H1 (cell line): Measurements from ENCODE around the gene GIMD1. TPM values are rescaled to one million over a fixed set of nuclear protein-coding genes. Genes with fewer than 3 reads are reported as not detected.

ENCODE experiments used
- CTCF ChIA-PET: fragments of 300-600 bp; sonication (Branson Sonifier 250); formaldehyde crosslinking; loops from one replicate; lab custom pipeline; 2021; ENCODE audit not compliant: partially characterized antibody; lab: Charles Lee
- POLR2A ChIA-PET: fragments of 300-600 bp; sonication (Branson Sonifier 250); formaldehyde crosslinking; loops from one replicate; lab custom pipeline; 2021; ENCODE audit warnings: inconsistent platforms; ENCODE audit not compliant: partially characterized antibody; lab: Charles Lee
- DNase-seq, 2 experiments: peaks; one replicate each; pipeline versions ENCODE4 v3.0.0 to v3.0.0-alpha.2; 2010 to 2022; ENCODE audit warnings: low spot score in 2 of 2, low read depth in 1 of 2, mixed read lengths in 1 of 2
- FAIRE-seq: peaks from 2 replicates; lab custom pipeline; 2011; peaks lifted over from hg19 to GRCh38; lab: Jason Lieb, UNC
- H2AFZ ChIP-seq: 2 replicates; pipeline ENCODE4 v1.8.1; 2012; ENCODE audit warnings: low read length, inconsistent platforms
- H2AK5ac ChIP-seq: 2 replicates; pipeline ENCODE4 v1.6.1; 2013; ENCODE audit warnings: low read depth, low read length
- H2BK120ac ChIP-seq: replicated peaks from 2 replicates; pipeline ENCODE3; 2013; ENCODE audit warnings: low read depth, low read length, inconsistent platforms
- H2BK12ac ChIP-seq: 2 replicates; pipeline ENCODE4 v1.6.1; 2013; ENCODE audit warnings: low read depth, low read length
- H2BK15ac ChIP-seq: 2 replicates; pipeline ENCODE4 v1.6.1; 2013; ENCODE audit warnings: low read length
- H2BK20ac ChIP-seq: 2 replicates; pipeline ENCODE4 v1.6.1; 2013; ENCODE audit warnings: low read length
- H2BK5ac ChIP-seq: 2 replicates; pipeline ENCODE4 v1.6.1; 2013; ENCODE audit warnings: low read depth, low read length
- H3K14ac ChIP-seq: 2 replicates; pipeline ENCODE4 v1.6.1; 2013; ENCODE audit warnings: inconsistent platforms; ENCODE audit not compliant: insufficient read length
- H3K18ac ChIP-seq: 2 replicates; pipeline ENCODE4 v1.6.1; 2013; ENCODE audit warnings: low read length; ENCODE audit errors: extremely low read depth
- H3K23ac ChIP-seq: 2 replicates; pipeline ENCODE4 v1.6.1; 2013; ENCODE audit warnings: inconsistent platforms; ENCODE audit not compliant: insufficient read length
- H3K23me2 ChIP-seq: 2 replicates; pipeline ENCODE4 v1.6.1; 2013; ENCODE audit warnings: low read depth, low read length
- H3K27ac ChIP-seq: 2 replicates; pipeline ENCODE4 v1.6.1; 2011; ENCODE audit warnings: low read depth, low read length, inconsistent platforms
- H3K27me3 ChIP-seq, 4 experiments: replicated peaks in 1 of 4; 1 replicate in 1 of 4; 2 replicates in 3 of 4; pipeline versions ENCODE4 v1.6.1 to v1.8.1; 2011 to 2013; ENCODE audit warnings: low read length in 3 of 4, mild to moderate bottlenecking in 3 of 4, inconsistent platforms in 2 of 4, mixed read lengths in 2 of 4, moderate library complexity in 1 of 4; ENCODE audit not compliant: control insufficient read depth in 3 of 4, insufficient read depth in 3 of 4; ENCODE audit errors: extremely low read depth in 1 of 4
- H3K36me3 ChIP-seq, 4 experiments: 2 replicates each; pipeline versions ENCODE4 v1.6.1 to v1.8.1; 2011 to 2013; ENCODE audit warnings: mild to moderate bottlenecking in 4 of 4, low read length in 3 of 4, moderate library complexity in 2 of 4, control low read depth in 1 of 4, inconsistent platforms in 1 of 4; ENCODE audit not compliant: insufficient read depth in 4 of 4, control insufficient read depth in 2 of 4
- H3K4ac ChIP-seq: replicated peaks from 2 replicates; pipeline ENCODE3; 2013; ENCODE audit warnings: low read length, low read depth, mixed read lengths, inconsistent platforms; ENCODE audit not compliant: insufficient read length
- H3K4me1 ChIP-seq, 4 experiments: replicated peaks in 1 of 4; 1 replicate in 1 of 4; 2 replicates in 3 of 4; pipeline versions ENCODE4 v1.6.1 to v1.8.1; 2011 to 2013; ENCODE audit warnings: low read length in 3 of 4, inconsistent platforms in 2 of 4, mixed read lengths in 1 of 4; ENCODE audit not compliant: insufficient read depth in 4 of 4, control insufficient read depth in 3 of 4
- H3K4me2 ChIP-seq, 2 experiments: 2 replicates each; pipeline versions ENCODE4 v1.6.1 to v1.8.1; 2011 to 2013; ENCODE audit warnings: low read depth in 2 of 2, low read length in 2 of 2, control low read depth in 1 of 2, inconsistent platforms in 1 of 2, mild to moderate bottlenecking in 1 of 2; ENCODE audit not compliant: insufficient read depth in 1 of 2
- H3K4me3 ChIP-seq, 4 experiments: fragments of 200-600, 300-600 bp in 1 of 4; sonication (generic), shearing (Covaris generic), sonication (Bioruptor Twin) in 1 of 4; 2 replicates each; pipeline versions ENCODE4 v1.5.1 to v1.8.1; 2011 to 2016; ENCODE audit warnings: low read length in 4 of 4, low read depth in 3 of 4, control low read depth in 2 of 4, inconsistent platforms in 2 of 4, mild to moderate bottlenecking in 2 of 4, mixed read lengths in 1 of 4, moderate library complexity in 1 of 4; ENCODE audit not compliant: insufficient read depth in 2 of 4; ENCODE audit errors: extremely low read depth in 1 of 4
- H3K56ac ChIP-seq: replicated peaks from 2 replicates; pipeline ENCODE3; 2013; ENCODE audit warnings: low read depth, mild to moderate bottlenecking, mixed read lengths, low read length, inconsistent platforms; ENCODE audit not compliant: insufficient read length
- H3K79me1 ChIP-seq: 2 replicates; pipeline ENCODE4 v1.6.1; 2013; ENCODE audit warnings: low read depth, low read length, control low read depth
- H3K79me2 ChIP-seq, 2 experiments: 2 replicates each; pipeline versions ENCODE4 v1.6.1 to v1.8.1; 2012 to 2013; ENCODE audit warnings: low read length in 2 of 2, mild to moderate bottlenecking in 2 of 2, inconsistent platforms in 1 of 2; ENCODE audit not compliant: insufficient read depth in 2 of 2, control insufficient read depth in 1 of 2
- H3K9ac ChIP-seq, 4 experiments: replicated peaks in 1 of 4; 1 replicate in 1 of 4; 2 replicates in 3 of 4; pipeline versions ENCODE4 v1.6.1 to v1.8.1; 2011 to 2013; ENCODE audit warnings: low read depth in 3 of 4, low read length in 3 of 4, control low read depth in 2 of 4, mild to moderate bottlenecking in 2 of 4, moderate library complexity in 2 of 4, inconsistent platforms in 1 of 4; ENCODE audit errors: extremely low read depth in 1 of 4
- H3K9me3 ChIP-seq, 2 experiments: 2 replicates each; pipeline versions ENCODE4 v1.6.1 to v1.8.1; 2012 to 2013; ENCODE audit warnings: mild to moderate bottlenecking in 2 of 2, moderate library complexity in 2 of 2, control low read depth in 1 of 2, inconsistent platforms in 1 of 2, low read depth in 1 of 2, low read length in 1 of 2, mixed read lengths in 1 of 2; ENCODE audit not compliant: insufficient read depth in 2 of 2
- H4K20me1 ChIP-seq, 2 experiments: replicated peaks in 1 of 2; 2 replicates each; pipeline versions ENCODE3 to v1.8.1; 2011 to 2013; ENCODE audit warnings: inconsistent platforms in 2 of 2, low read length in 2 of 2, mild to moderate bottlenecking in 1 of 2; ENCODE audit not compliant: insufficient read depth in 2 of 2, control insufficient read depth in 1 of 2
- H4K5ac ChIP-seq: 2 replicates; pipeline ENCODE4 v1.6.1; 2013; ENCODE audit warnings: low read length, low read depth, mixed read lengths, inconsistent platforms; ENCODE audit not compliant: insufficient read length
- H4K8ac ChIP-seq: 2 replicates; pipeline ENCODE4 v1.8.0; 2013; ENCODE audit warnings: mild to moderate bottlenecking, moderate library complexity, low read length, inconsistent platforms; ENCODE audit not compliant: insufficient read depth; ENCODE audit errors: extremely low read depth
- H4K91ac ChIP-seq: replicated peaks from 2 replicates; pipeline ENCODE3; 2013; ENCODE audit warnings: low read length, mixed read lengths, inconsistent platforms; ENCODE audit not compliant: insufficient read length
- HDAC2 ChIP-seq, 2 experiments: fragments of 300-600 bp in 1 of 2; sonication (generic) in 1 of 2; IDR thresholded peaks; 2 replicates each; pipeline ENCODE4 v1.6.1; 2011 to 2012; ENCODE audit warnings: low read depth in 2 of 2, low read length in 2 of 2, mild to moderate bottlenecking in 2 of 2, moderate library complexity in 2 of 2, borderline replicate concordance in 1 of 2, inconsistent platforms in 1 of 2
- KDM4A ChIP-seq: IDR thresholded peaks from one replicate; pipeline ENCODE4 v1.7.1; 2012; ENCODE audit warnings: low read depth, mild to moderate bottlenecking, moderate library complexity, low read length, inconsistent platforms; ENCODE audit not compliant: severe bottlenecking
- KDM5A ChIP-seq: fragments of 200-600 bp; IDR thresholded peaks from 2 replicates; pipeline ENCODE4 v1.7.1; 2012; ENCODE audit warnings: mild to moderate bottlenecking, low read length, inconsistent platforms, mixed read lengths
- PHF8 ChIP-seq: fragments of 200-600 bp; sonication (generic); conservative IDR thresholded peaks from 2 replicates; pipeline ENCODE4 v1.7.1; 2012; ENCODE audit warnings: low read depth, mild to moderate bottlenecking, inconsistent platforms, low read length, moderate library complexity
- RFX5 ChIP-seq: IDR thresholded peaks from 2 replicates; pipeline ENCODE4 v1.6.1; 2011; ENCODE audit warnings: low read depth, low read length, improper control_type of control experiment, borderline replicate concordance
- RXRA ChIP-seq: IDR thresholded peaks from 2 replicates; pipeline ENCODE4 v1.6.1; 2011; ENCODE audit warnings: low read depth, mild to moderate bottlenecking, low read length, moderate library complexity; ENCODE audit not compliant: insufficient read depth
- SP4 ChIP-seq: IDR thresholded peaks from 2 replicates; pipeline ENCODE4 v1.6.1; 2012; ENCODE audit warnings: low read length, inconsistent platforms
- SUZ12 ChIP-seq: fragments of 200-600 bp; sonication (generic); IDR thresholded peaks from 2 replicates; pipeline ENCODE4 v1.6.1; 2012; ENCODE audit warnings: mild to moderate bottlenecking, inconsistent platforms, low read length, moderate library complexity, mixed read lengths
- TAF1 ChIP-seq: IDR thresholded peaks from 2 replicates; pipeline ENCODE4 v1.6.1; 2011; ENCODE audit warnings: mild to moderate bottlenecking, low read depth, low read length
- TAF7 ChIP-seq: optimal IDR thresholded peaks from 2 replicates; pipeline ENCODE3; 2011; ENCODE audit warnings: low read depth, mild to moderate bottlenecking, inconsistent platforms, low read length, moderate library complexity, borderline replicate concordance
- TBP ChIP-seq: IDR thresholded peaks from 2 replicates; pipeline ENCODE4 v1.6.1; 2011; ENCODE audit warnings: low read depth, low read length, improper control_type of control experiment
- TCF12 ChIP-seq: IDR thresholded peaks from 2 replicates; pipeline ENCODE4 v1.6.1; 2011; ENCODE audit warnings: low read depth, mild to moderate bottlenecking, low read length
- YY1 ChIP-seq: IDR thresholded peaks from 2 replicates; pipeline ENCODE4 v1.6.1; 2011; ENCODE audit warnings: low read depth, mild to moderate bottlenecking, low read length
- WGBS, 2 experiments: shearing (Covaris generic) in 1 of 2; methylation state at CpG; one replicate each; pipeline versions ENCODE4 v1.1.6 to v1.1.7; 2013 to 2015; ENCODE audit warnings: low lambda C conversion rate in 2 of 2, mixed read lengths in 2 of 2, inconsistent platforms in 1 of 2, low coverage in 1 of 2, missing lambda C conversion rate in 1 of 2; ENCODE audit not compliant: insufficient replicate concordance in 2 of 2, insufficient coverage in 1 of 2, insufficient read length in 1 of 2; ENCODE audit errors: extremely low coverage in 1 of 2, missing lambda C conversion rate in 1 of 2; 5-methylcytosine and 5-hydroxymethylcytosine counted together
- polyA plus RNA-seq, 7 experiments: library from polyadenylated mRNA; depleted of rRNA in 3 of 7; stranded (reverse) in 5 of 7; unstranded in 2 of 7; fragments of >200 nt in 5 of 7; fragments of 200-250 nt in 2 of 7; gene quantifications; 1 replicate in 5 of 7; 2 replicates in 1 of 7; 4 replicates in 1 of 7; pipeline versions ENCODE4 v1.2.1 to v1.2.3, GENCODE V29; 2011 to 2013; ENCODE audit warnings: missing spikeins in 2 of 7, mixed read lengths in 2 of 7
- total RNA-seq: library from RNA; stranded (reverse); fragmentation: NEBNext Ultra II Directional; extraction: Animal tissue kit (Norgen Biotek cat#: 25700); gene quantifications from 2 replicates; pipeline ENCODE4 v1.2.1, GENCODE V29; 2021

The GIMD1 gene
- total and polyA plus RNA-seq, 2 of the 8 experiments (the other 6 are each of a cell fraction or from before 2014, with no cell fraction given), result not detected

DNA sequence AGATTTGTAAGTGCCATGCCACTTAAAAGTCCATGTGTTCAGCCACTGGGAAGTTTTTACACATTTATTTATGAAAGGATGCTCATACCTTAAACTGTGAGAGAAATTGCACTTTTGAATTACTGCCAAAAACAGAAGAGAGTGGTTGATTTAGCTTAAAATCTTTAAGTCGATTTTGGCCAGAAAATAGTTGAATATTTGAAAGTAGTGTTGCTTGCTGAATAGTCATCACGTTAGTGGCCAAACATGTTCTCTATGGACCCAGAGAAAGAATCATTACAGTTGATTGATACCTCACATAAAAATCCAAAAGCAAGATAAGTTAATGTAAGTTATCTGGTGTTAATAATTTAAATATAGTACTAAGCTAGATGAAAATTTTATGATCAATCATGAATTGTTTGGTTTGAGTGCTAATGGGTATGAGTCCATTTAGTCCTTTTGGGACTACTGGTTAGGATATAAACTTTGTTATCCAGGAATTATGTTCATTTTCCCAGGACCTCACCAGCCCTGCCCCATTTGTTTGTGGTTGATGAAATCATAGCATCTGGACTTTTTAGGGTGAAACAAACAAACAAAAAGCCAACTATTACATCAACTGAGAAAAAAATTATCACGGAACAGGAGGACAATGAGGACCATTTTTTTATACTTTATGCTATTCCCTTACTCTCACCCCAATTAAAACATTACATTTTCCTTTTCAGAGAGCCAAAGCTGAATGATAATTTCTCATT is 6.3 kb downstream of the GIMD1 start:
- no peak overlapping the region for H2AK5ac ChIP-seq
- H3K9me3 ChIP-seq, result no peaks in the 10 kb centered on the region
- H3K36me3 ChIP-seq, result no peaks in the 10 kb centered on the region
- ChIA-PET CTCF (no interaction called here), POLR2A (no interaction called here)
- no peak overlapping the region for H4K5ac ChIP-seq
- no peaks in the 10 kb centered on the region for H3K79me2 ChIP-seq
- H3K79me1 ChIP-seq, result no peaks in the 10 kb centered on the region
- H3K9ac ChIP-seq, result no peak overlapping the region
- no peak overlapping the region for H2BK15ac ChIP-seq
- no peak overlapping the region for H3K56ac ChIP-seq
- no peak overlapping the region for H2BK20ac ChIP-seq
- H2BK120ac ChIP-seq, result no peak overlapping the region
- no peak overlapping the region for H3K14ac ChIP-seq
- DNase-seq, result no peak
- no peak overlapping the region for H2BK5ac ChIP-seq
- H3K23ac ChIP-seq, result no peak overlapping the region
- no peak for FAIRE-seq
- no peak overlapping the region for H3K4me3 ChIP-seq
- H4K20me1 ChIP-seq, result no peaks in the 10 kb centered on the region
- H2BK12ac ChIP-seq, result no peak overlapping the region
- no peaks in the 10 kb centered on the region for H3K23me2 ChIP-seq
- H3K4me1 ChIP-seq, result peaks cover 0 to 3% (median 0%) of the 10 kb centered on the region in 4 experiments; a peak in 1 of 7 replicates
- 90% methylated on average over 3 of the region's 3 CpGs; no CpG with 5 or more reads in 1 of the 2 experiments for WGBS, 2 experiments
- H3K4me2 ChIP-seq, result no peak overlapping the region
- H3K4ac ChIP-seq, result no peak overlapping the region
- no peaks in the 10 kb centered on the region for H3K27me3 ChIP-seq
- no peak overlapping the region for H4K8ac ChIP-seq
- H3K18ac ChIP-seq, result no peak overlapping the region
- no peak overlapping the region for H3K27ac ChIP-seq
- H4K91ac ChIP-seq, result no peak overlapping the region
- H2AFZ ChIP-seq, result no peak overlapping the region; the same call in 1 of the 2 replicates
- TF ChIP-seq YY1 (no peak), TCF12 (no peak), TBP (no peak), KDM5A (no peak), TAF7 (no peak), RFX5 (no peak), PHF8 (no peak), SP4 (no peak), KDM4A (no peak), SUZ12 (no peak), RXRA (no peak), HDAC2 (IDR thresholded peaks at IDR 0.05; ENCODE audit: borderline replicate concordance in 1 of 2, low read depth in 2 of 2, low read length in 2 of 2) (no peak), TAF1 (no peak)
